Endodermal cell (in vitro differentiated cells): ENCODE measurements around the gene SNX30. TPM values are rescaled to one million over a fixed set of nuclear protein-coding genes. Genes with fewer than 3 reads are reported as not detected.

ENCODE experiments used
- DNase-seq: peaks from one replicate; pipeline ENCODE4 v3.0.0-alpha.2; 2017
- H3K27ac ChIP-seq: 2 replicates; pipeline ENCODE4 v1.5.1; 2013; ENCODE audit warnings: mild to moderate bottlenecking, low read depth, low read length, moderate library complexity
- H3K27me3 ChIP-seq: 2 replicates; pipeline ENCODE4 v1.6.1; 2013; ENCODE audit warnings: mild to moderate bottlenecking, low read length, moderate library complexity; ENCODE audit not compliant: insufficient read depth, control insufficient read depth, poor library complexity, severe bottlenecking
- H3K36me3 ChIP-seq: 2 replicates; pipeline ENCODE4 v1.7.0; 2013; ENCODE audit warnings: mild to moderate bottlenecking, low read length, moderate library complexity; ENCODE audit not compliant: control insufficient read depth, insufficient read depth
- H3K4me1 ChIP-seq: one replicate; pipeline ENCODE4 v1.7.0; 2013; ENCODE audit warnings: low read length; ENCODE audit not compliant: control insufficient read depth, insufficient read depth
- H3K4me3 ChIP-seq: 2 replicates; pipeline ENCODE4 v1.5.1; 2013; ENCODE audit warnings: mild to moderate bottlenecking, low read length, moderate library complexity
- H3K9ac ChIP-seq: 2 replicates; pipeline ENCODE4 v1.6.1; 2013; ENCODE audit warnings: mild to moderate bottlenecking, low read length, moderate library complexity; ENCODE audit not compliant: poor library complexity, severe bottlenecking; ENCODE audit errors: extremely low read depth
- H3K9me3 ChIP-seq: 2 replicates; pipeline ENCODE4 v1.6.1; 2013; ENCODE audit warnings: mild to moderate bottlenecking, low read length, moderate library complexity; ENCODE audit not compliant: control insufficient read depth
- H3K27ac Mint-ChIP-seq: 2 replicates; pipeline ENCODE4 v1.8.0; 2020; ENCODE audit warnings: mixed read lengths
- H3K27me3 Mint-ChIP-seq: 2 replicates; pipeline ENCODE4 v1.8.0; 2021; ENCODE audit warnings: mild to moderate bottlenecking, mixed read lengths; ENCODE audit not compliant: insufficient read depth
- H3K36me3 Mint-ChIP-seq: 2 replicates; pipeline ENCODE4 v1.8.0; 2020; ENCODE audit warnings: low read depth, mixed read lengths
- H3K4me1 Mint-ChIP-seq: 2 replicates; pipeline ENCODE4 v1.8.0; 2020; ENCODE audit warnings: mixed read lengths
- H3K4me3 Mint-ChIP-seq: 2 replicates; pipeline ENCODE4 v1.8.0; 2020; ENCODE audit warnings: mild to moderate bottlenecking, moderate library complexity, mixed read lengths
- H3K9me3 Mint-ChIP-seq: 2 replicates; pipeline ENCODE4 v1.8.0; 2020; ENCODE audit warnings: mild to moderate bottlenecking, mixed read lengths
- CTCF ChIP-seq: fragments of 200-600 bp; sonication (generic); conservative IDR thresholded peaks from 2 replicates; pipeline ENCODE4 v1.5.0; 2021; ENCODE audit warnings: antibody characterized with exemption, mild to moderate bottlenecking
- WGBS, 2 experiments: methylation state at CpG; one replicate each; pipeline versions ENCODE4 v1.1.5 to v1.1.7; 2013; ENCODE audit warnings: missing lambda C conversion rate in 2 of 2, mixed read lengths in 1 of 2; ENCODE audit not compliant: insufficient coverage in 1 of 2, insufficient read length in 1 of 2; 5-methylcytosine and 5-hydroxymethylcytosine counted together
- total RNA-seq, 2 donors: library from RNA; stranded (reverse); fragmentation: NEBNext Ultra II Directional in 1 of 2; extraction: Animal tissue kit (Norgen Biotek cat#: 25700) in 1 of 2; gene quantifications; 2 replicates in 1 of 2; 3 replicates in 1 of 2; pipeline ENCODE4 v1.2.1, GENCODE V29; 2021

Gene SNX30
- total RNA-seq, 2 donors from 2014 or later = 11.8 to 14.8 TPM

- Mint-ChIP-seq H3K27me3 (no peaks in the 10 kb centered on the region), H3K36me3 (no peaks in the 10 kb centered on the region), H3K4me1 (peaks cover 13% of the 10 kb centered on the region), H3K27ac (no peak overlapping the region), H3K4me3 (no peak overlapping the region), H3K9me3 (no peaks in the 10 kb centered on the region)
- Histone ChIP-seq H3K27ac (no peak overlapping the region), H3K4me3 (no peak overlapping the region), H3K9me3 (no peaks in the 10 kb centered on the region), H3K4me1 (no peaks in the 10 kb centered on the region), H3K27me3 (no peaks in the 10 kb centered on the region), H3K36me3 (no peaks in the 10 kb centered on the region), H3K9ac (no peak overlapping the region)
- DNase-seq = no peak
- 49 to 77% methylated on average over 3 to 4 of the region's 4 CpGs for WGBS, 2 experiments
- TF ChIP-seq CTCF = no peak
Observed at GRCh38 chr9:112783551-112783954, 33.0 kb downstream of the SNX30 start.

DNA sequence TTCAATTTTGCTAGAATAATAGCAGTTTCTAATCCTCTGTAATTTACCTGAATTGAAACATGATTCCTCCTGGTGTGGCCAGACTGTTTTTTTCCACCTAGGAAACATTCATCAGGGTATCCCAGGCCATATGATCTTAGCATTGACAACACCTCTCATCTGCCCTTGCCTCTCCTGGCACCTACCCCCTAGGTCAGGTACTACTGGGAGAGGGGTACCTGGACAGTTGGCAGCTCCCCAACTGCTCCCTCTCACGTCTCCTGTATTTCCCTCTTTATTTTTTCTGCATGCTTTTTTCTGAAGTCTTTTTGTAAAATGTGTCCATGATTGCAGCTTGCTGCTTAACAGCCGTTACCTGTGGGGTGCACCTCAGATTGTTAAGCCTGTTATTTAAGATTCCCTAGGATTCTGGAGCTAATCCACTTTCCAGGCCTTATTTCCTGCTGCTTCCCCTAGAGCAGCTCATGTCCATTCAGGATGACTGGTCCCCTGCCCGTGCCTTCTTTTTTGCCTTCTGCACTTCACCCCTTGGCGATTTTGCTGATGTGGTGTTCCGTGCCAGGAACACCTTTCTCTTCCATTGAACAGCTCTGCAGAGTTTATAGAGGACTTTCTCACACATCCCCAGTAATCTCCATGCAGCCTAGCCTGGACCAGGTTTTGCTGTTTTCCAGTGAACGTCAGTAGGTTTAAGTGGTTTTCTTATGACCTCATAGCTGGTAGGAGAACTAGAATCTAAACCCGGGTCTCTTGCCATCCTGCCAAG, 33.6 kb downstream of the SNX30 start:
- H3K27me3 Mint-ChIP-seq = no peaks in the 10 kb centered on the region
- no peak for TF ChIP-seq CTCF
- peaks cover 13% of the 10 kb centered on the region for H3K4me1 Mint-ChIP-seq
- Histone ChIP-seq H3K27me3 (no peaks in the 10 kb centered on the region), H3K4me3 (no peak overlapping the region), H3K9me3 (no peaks in the 10 kb centered on the region), H3K9ac (no peak overlapping the region), H3K36me3 (no peaks in the 10 kb centered on the region), H3K27ac (no peak overlapping the region), H3K4me1 (no peaks in the 10 kb centered on the region)
- peak; percentile 79 for DNase-seq
- H3K4me3 Mint-ChIP-seq = peak overlapping the region; percentile 45
- H3K27ac Mint-ChIP-seq = no peak overlapping the region
- no peaks in the 10 kb centered on the region for H3K9me3 Mint-ChIP-seq
- whole genome bisulfite sequencing, 2 experiments = 27 to 28% methylated on average over 4 to 7 of the region's 7 CpGs
- no peaks in the 10 kb centered on the region for H3K36me3 Mint-ChIP-seq

GRCh38 chr9:112785986-112786385, 35.4 kb downstream of the SNX30 start:
- H3K36me3 ChIP-seq = no peaks in the 10 kb centered on the region
- Mint-ChIP-seq H3K27me3 (no peaks in the 10 kb centered on the region), H3K9me3 (no peaks in the 10 kb centered on the region), H3K27ac (no peak overlapping the region), H3K36me3 (no peaks in the 10 kb centered on the region), H3K4me1 (peaks cover 8% of the 10 kb centered on the region), H3K4me3 (no peak overlapping the region)
- no peaks in the 10 kb centered on the region for H3K27me3 ChIP-seq
- TF ChIP-seq CTCF = no peak
- no peaks in the 10 kb centered on the region for H3K9me3 ChIP-seq
- H3K4me1 ChIP-seq = no peaks in the 10 kb centered on the region
- H3K27ac ChIP-seq = no peak overlapping the region
- H3K9ac ChIP-seq = no peak overlapping the region
- no peak overlapping the region for H3K4me3 ChIP-seq
- DNase-seq = no peak
- WGBS, 2 experiments = 97% methylated on average over 3 of the region's 3 CpGs; no CpG with 5 or more reads in 1 of the 2 experiments
